SK-N-SH (cell line): ENCODE data around the gene LGR6. TPM values are rescaled to one million over a fixed set of nuclear protein-coding genes. Genes with fewer than 3 reads are reported as not detected.

Experiments used
- CTCF ChIA-PET: fragments of 300-600, 350-600 bp; formaldehyde crosslinking; extraction: SDS; loops from one replicate; lab custom pipeline; 2021; lab: Yijun Ruan, JAX
- POLR2A ChIA-PET: fragments of 350-600 bp; sonication (Branson Sonifier 250); formaldehyde crosslinking; extraction: SDS; loops from one replicate; lab custom pipeline; 2020; ENCODE audit warnings: antibody characterized with exemption, inconsistent platforms; lab: Yijun Ruan, JAX
- DNase-seq: peaks from one replicate; pipeline ENCODE4 v3.0.0; 2012
- H2AFZ ChIP-seq: fragments of 200-600 bp; sonication (generic); 2 replicates; pipeline ENCODE4 v1.8.1; 2016; ENCODE audit warnings: antibody characterized with exemption, mild to moderate bottlenecking, low read depth
- H3F3A ChIP-seq: fragments of 200-600 bp; sonication (generic); replicated peaks from 2 replicates; pipeline ENCODE3; 2016; ENCODE audit warnings: antibody characterized with exemption, mild to moderate bottlenecking; ENCODE audit not compliant: insufficient read depth
- H3K27ac ChIP-seq, 2 experiments: fragments of 200-500 bp in 1 of 2; fragments of 200-600 bp in 1 of 2; sonication (Bioruptor generic) in 1 of 2; sonication (generic), shearing (Covaris generic) in 1 of 2; 2 replicates each; pipeline versions ENCODE4 v1.5.1 to v1.6.1; 2014 to 2016; ENCODE audit warnings: low read depth in 2 of 2, inconsistent platforms in 1 of 2, low read length in 1 of 2, mild to moderate bottlenecking in 1 of 2, mixed read lengths in 1 of 2
- H3K27me3 ChIP-seq: fragments of 200-600 bp; sonication (generic), shearing (Covaris generic); 2 replicates; pipeline ENCODE4 v1.6.1; 2016; ENCODE audit warnings: mixed run types; ENCODE audit not compliant: insufficient read depth
- H3K36me3 ChIP-seq, 2 experiments: fragments of 200-500 bp in 1 of 2; fragments of 200-600 bp in 1 of 2; sonication (Bioruptor generic) in 1 of 2; sonication (generic) in 1 of 2; replicated peaks in 1 of 2; 2 replicates each; pipeline versions ENCODE3 to v1.5.1; 2014 to 2016; ENCODE audit warnings: low read length in 1 of 2, mild to moderate bottlenecking in 1 of 2; ENCODE audit not compliant: insufficient read depth in 2 of 2, control insufficient read depth in 1 of 2
- H3K4me1 ChIP-seq, 2 experiments: fragments of 200-500 bp in 1 of 2; fragments of 200-600 bp in 1 of 2; sonication (Bioruptor generic) in 1 of 2; sonication (generic), shearing (Covaris generic) in 1 of 2; 2 replicates each; pipeline versions ENCODE4 v1.5.1 to v1.6.1; 2014 to 2016; ENCODE audit warnings: low read depth in 1 of 2, low read length in 1 of 2, mixed run types in 1 of 2; ENCODE audit not compliant: insufficient read depth in 2 of 2, control insufficient read depth in 1 of 2
- H3K4me2 ChIP-seq: fragments of 200-600 bp; sonication (generic), shearing (Covaris generic); 2 replicates; pipeline ENCODE4 v1.6.1; 2017; ENCODE audit warnings: mixed run types
- H3K4me3 ChIP-seq, 2 experiments: fragments of 200-500 bp in 1 of 2; fragments of 200-600 bp in 1 of 2; sonication (Bioruptor generic) in 1 of 2; sonication (generic), shearing (Covaris generic) in 1 of 2; 2 replicates each; pipeline versions ENCODE4 v1.5.1 to v1.8.1; 2014 to 2016; ENCODE audit warnings: low read depth in 2 of 2, inconsistent platforms in 1 of 2, low read length in 1 of 2, mild to moderate bottlenecking in 1 of 2, mixed read lengths in 1 of 2, moderate library complexity in 1 of 2
- H3K79me2 ChIP-seq: fragments of 200-600 bp; sonication (generic); 2 replicates; pipeline ENCODE4 v1.8.1; 2017; ENCODE audit warnings: mild to moderate bottlenecking; ENCODE audit not compliant: insufficient read depth
- H3K9ac ChIP-seq: fragments of 200-600 bp; sonication (generic); 2 replicates; pipeline ENCODE4 v1.6.1; 2017; ENCODE audit warnings: mixed run types
- H3K9me2 ChIP-seq: fragments of 200-600 bp; sonication (generic); 2 replicates; pipeline ENCODE4 v1.6.1; 2017; ENCODE audit warnings: mixed run types
- H3K9me3 ChIP-seq: fragments of 200-600 bp; sonication (generic); 2 replicates; pipeline ENCODE4 v1.6.1; 2017; ENCODE audit warnings: mixed run types, mild to moderate bottlenecking, moderate library complexity
- H4K20me1 ChIP-seq: fragments of 200-600 bp; sonication (generic); 2 replicates; pipeline ENCODE4 v1.6.1; 2017; ENCODE audit warnings: mild to moderate bottlenecking, mixed run types; ENCODE audit not compliant: insufficient read depth
- CHD2 ChIP-seq: fragments of 150-350 bp; IDR thresholded peaks from 2 replicates; pipeline ENCODE4 v1.6.1; 2018; ENCODE audit warnings: low read length; ENCODE audit not compliant: partially characterized antibody
- ELF1 ChIP-seq: IDR thresholded peaks from 2 replicates; pipeline ENCODE4 v1.4.0; 2012
- EP300 ChIP-seq, 2 experiments: IDR thresholded peaks; 2 replicates each; pipeline versions ENCODE4 v1.4.0 to v1.6.1; 2012; ENCODE audit warnings: borderline replicate concordance in 1 of 2, low read depth in 1 of 2, low read length in 1 of 2
- EZH2phosphoT487 ChIP-seq: fragments of 200-600 bp; sonication (generic); IDR thresholded peaks from 2 replicates; pipeline ENCODE4 v1.6.1; 2017; ENCODE audit warnings: low read depth, mixed run types, mild to moderate bottlenecking, antibody characterized with exemption, moderate library complexity, borderline replicate concordance
- FOSL2 ChIP-seq: IDR thresholded peaks from 2 replicates; pipeline ENCODE4 v1.4.0; 2012; ENCODE audit warnings: low read depth, mild to moderate bottlenecking, moderate library complexity, borderline replicate concordance
- FOXM1 ChIP-seq: IDR thresholded peaks from 2 replicates; pipeline ENCODE4 v1.4.0; 2012; ENCODE audit warnings: low read depth, mild to moderate bottlenecking
- GATA2 ChIP-seq: sonication (generic); formaldehyde crosslinking; IDR thresholded peaks from 2 replicates; pipeline ENCODE4 v1.5.0; 2020; ENCODE audit warnings: mild to moderate bottlenecking, missing genetic modification reagents
- JUND ChIP-seq: IDR thresholded peaks from 2 replicates; pipeline ENCODE4 v1.4.0; 2012
- MEF2A ChIP-seq: IDR thresholded peaks from 2 replicates; pipeline ENCODE4 v1.4.0; 2012; ENCODE audit warnings: low read depth, borderline replicate concordance
- MXI1 ChIP-seq: IDR thresholded peaks from 2 replicates; pipeline ENCODE4 v1.6.1; 2012; ENCODE audit warnings: mild to moderate bottlenecking, low read depth, low read length, improper control_type of control experiment
- NFIC ChIP-seq: IDR thresholded peaks from 2 replicates; pipeline ENCODE4 v1.4.0; 2012; ENCODE audit warnings: borderline replicate concordance
- POLR2AphosphoS5 ChIP-seq: IDR thresholded peaks from 2 replicates; pipeline ENCODE4 v1.6.1; 2012; ENCODE audit warnings: low read depth, low read length
- RAD21 ChIP-seq: IDR thresholded peaks from 2 replicates; pipeline ENCODE4 v1.6.1; 2012; ENCODE audit warnings: mild to moderate bottlenecking, low read length
- RCOR1 ChIP-seq: fragments of 150-350 bp; IDR thresholded peaks from 2 replicates; pipeline ENCODE4 v1.6.1; 2017; ENCODE audit warnings: antibody characterized with exemption, low read length
- RFX5 ChIP-seq: IDR thresholded peaks from 2 replicates; pipeline ENCODE4 v1.6.1; 2012; ENCODE audit warnings: mild to moderate bottlenecking, improper control_type of control experiment, low read length
- RXRA ChIP-seq: IDR thresholded peaks from 2 replicates; pipeline ENCODE4 v1.4.0; 2012; ENCODE audit warnings: low read depth, mild to moderate bottlenecking, borderline replicate concordance
- SIN3A ChIP-seq: IDR thresholded peaks from 2 replicates; pipeline ENCODE4 v1.6.1; 2012; ENCODE audit warnings: low read depth, mild to moderate bottlenecking, low read length, moderate library complexity, borderline replicate concordance
- SMC3 ChIP-seq: IDR thresholded peaks from 2 replicates; pipeline ENCODE4 v1.6.1; 2012; ENCODE audit warnings: low read depth, low read length, improper control_type of control experiment
- TAF1 ChIP-seq: IDR thresholded peaks from 2 replicates; pipeline ENCODE4 v1.6.1; 2012; ENCODE audit warnings: low read depth, mild to moderate bottlenecking, low read length, moderate library complexity, borderline replicate concordance
- TCF12 ChIP-seq: IDR thresholded peaks from 2 replicates; pipeline ENCODE4 v1.4.0; 2012
- WGBS: methylation state at CpG from one replicate; pipeline ENCODE4 v1.1.6; 2017; ENCODE audit warnings: low lambda C conversion rate; 5-methylcytosine and 5-hydroxymethylcytosine counted together
- polyA plus RNA-seq, 3 experiments: library from polyadenylated mRNA; depleted of rRNA; stranded (reverse); fragments of >200 nt; gene quantifications; 2 replicates each; pipeline ENCODE4 v1.2.3, GENCODE V29; 2012
- TF ChIP-seq, protein P1 (sequence below): IDR thresholded peaks from 2 replicates; pipeline ENCODE4 v1.4.0; 2012; ENCODE audit warnings: low read depth
- TF ChIP-seq, protein P2 (sequence below): IDR thresholded peaks from 2 replicates; pipeline ENCODE4 v1.4.0; 2012; ENCODE audit warnings: low read depth, borderline replicate concordance
- TF ChIP-seq, protein P3 (sequence below): IDR thresholded peaks from 2 replicates; pipeline ENCODE4 v1.6.1; 2012; ENCODE audit warnings: mild to moderate bottlenecking, low read depth, low read length, moderate library complexity
- TF ChIP-seq, protein P4 (sequence below): IDR thresholded peaks from 2 replicates; pipeline ENCODE4 v1.4.0; 2012; ENCODE audit warnings: low read depth, borderline replicate concordance

Gene LGR6
- polyA plus RNA-seq, 1 of the 3 experiments (the other 2 are of a cell fraction) = 0.03 TPM

DNA sequence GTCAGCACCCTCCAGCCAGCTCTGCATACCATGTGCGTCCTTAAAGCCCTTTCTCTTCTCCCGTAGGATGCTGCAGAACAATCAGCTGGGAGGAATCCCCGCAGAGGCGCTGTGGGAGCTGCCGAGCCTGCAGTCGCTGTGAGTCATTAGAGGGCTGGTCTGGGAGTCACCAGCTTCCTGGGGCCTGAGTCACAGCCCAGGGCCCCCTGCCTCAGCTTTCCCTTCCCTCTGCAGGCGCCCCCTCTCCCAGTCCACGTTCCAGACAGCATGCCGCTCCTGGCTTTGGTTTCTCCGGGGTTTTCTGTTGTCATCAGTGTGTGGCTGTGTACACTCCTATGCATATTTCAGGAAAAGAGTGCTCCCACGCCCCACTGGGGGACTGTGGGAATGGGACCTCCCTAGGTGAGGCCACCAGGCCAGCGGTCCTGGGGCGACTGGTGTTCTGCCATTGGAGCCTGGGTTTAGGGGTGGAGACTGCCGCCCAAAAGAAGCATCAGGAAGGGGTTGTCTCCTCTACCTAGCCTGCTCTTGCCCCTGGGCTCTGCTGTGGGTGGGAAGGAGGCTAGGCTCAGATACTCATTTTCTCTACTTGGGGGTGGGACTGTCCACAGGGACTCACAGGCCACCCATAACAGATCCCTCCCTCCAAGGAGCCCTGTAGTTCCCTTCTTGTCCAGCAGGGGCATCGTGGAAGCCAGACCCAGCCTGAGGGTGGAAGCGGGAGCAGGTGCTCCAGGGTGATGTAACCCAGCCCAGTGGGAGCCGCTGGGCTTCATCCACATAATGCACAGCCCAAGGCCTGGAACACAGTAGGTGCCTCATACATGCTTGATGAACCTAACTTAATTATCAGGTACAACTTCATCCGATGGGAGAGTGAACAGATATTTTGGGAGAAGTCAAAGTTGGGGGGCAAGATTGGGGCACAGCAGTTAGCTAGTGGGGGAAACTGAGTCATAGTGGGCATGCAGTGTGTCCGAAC lies 42.5 kb downstream of the LGR6 start:
- Histone ChIP-seq H3K4me3 (peak overlapping the region; percentile 15 to 40; a peak in 2 of 4 replicates), H3K4me1 (peaks cover 12% of the 10 kb centered on the region in 2 experiments; a peak in 2 of 4 replicates), H3K27ac (peak overlapping the region in 1 of 2 experiments; percentile 93; a peak in 2 of 4 replicates), H3F3A (peaks cover 8% of the 10 kb centered on the region), H3K9me2 (no peaks in the 10 kb centered on the region), H3K79me2 (no peaks in the 10 kb centered on the region), H3K36me3 (no peaks in the 10 kb centered on the region), H3K27me3 (no peaks in the 10 kb centered on the region), H3K9me3 (no peaks in the 10 kb centered on the region), H3K4me2 (peak overlapping the region; percentile 79), H2AFZ (peak overlapping the region; percentile 57), H4K20me1 (no peaks in the 10 kb centered on the region), H3K9ac (peak overlapping the region; percentile 64; the same call in 1 of the 2 replicates)
- CTCF ChIA-PET = interaction anchor here (0.7 to 3.9 kb wide), 22 partner anchors 9 to 107 kb away, joined by 3 to 32 read pairs (median 6); partner anchors contain the start of gene LGR6
- POLR2A ChIA-PET = no interaction called here
- WGBS = 21% methylated on average over 16 of the region's 19 CpGs
- peak; percentile 87 for DNase-seq
- peak; percentile 99 for TF ChIP-seq JUND
- TF ChIP-seq SMC3 = 0 out of 2 replicates have a peak, but pooled peaks have one; percentile 11
- peak; percentile 57 for TF ChIP-seq NFIC
- TF ChIP-seq RXRA = peak; percentile 32; the same call in 1 of the 2 replicates
- peak; percentile 37; the same call in 1 of the 2 replicates for TF ChIP-seq MEF2A
- no peak for TF ChIP-seq FOXM1
- TF ChIP-seq, protein P1, sequence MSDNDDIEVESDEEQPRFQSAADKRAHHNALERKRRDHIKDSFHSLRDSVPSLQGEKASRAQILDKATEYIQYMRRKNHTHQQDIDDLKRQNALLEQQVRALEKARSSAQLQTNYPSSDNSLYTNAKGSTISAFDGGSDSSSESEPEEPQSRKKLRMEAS = peak; percentile 72
- TF ChIP-seq, protein P2, sequence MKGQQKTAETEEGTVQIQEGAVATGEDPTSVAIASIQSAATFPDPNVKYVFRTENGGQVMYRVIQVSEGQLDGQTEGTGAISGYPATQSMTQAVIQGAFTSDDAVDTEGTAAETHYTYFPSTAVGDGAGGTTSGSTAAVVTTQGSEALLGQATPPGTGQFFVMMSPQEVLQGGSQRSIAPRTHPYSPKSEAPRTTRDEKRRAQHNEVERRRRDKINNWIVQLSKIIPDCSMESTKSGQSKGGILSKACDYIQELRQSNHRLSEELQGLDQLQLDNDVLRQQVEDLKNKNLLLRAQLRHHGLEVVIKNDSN = 0 out of 2 replicates have a peak, but pooled peaks have one; percentile 38
- TF ChIP-seq POLR2AphosphoS5 = peak; percentile 62; the same call in 1 of the 2 replicates
- TF ChIP-seq RAD21 = peak; percentile 50
- TF ChIP-seq TCF12 = peak; percentile 87
- peak; percentile 100 for TF ChIP-seq FOSL2
- TF ChIP-seq GATA2 (CRISPR knock-in tag) = no peak
- TF ChIP-seq EP300 (IDR thresholded peaks at IDR 0.05; ENCODE audit: borderline replicate concordance in 1 of 2, low read depth in 1 of 2, low read length in 1 of 2) = peak in 1 of 2 experiments; percentile 87; a peak in 1 of 4 replicates
- 0 out of 2 replicates have a peak, but pooled peaks have one; percentile 7 for TF ChIP-seq RCOR1
- TF ChIP-seq RFX5 = no peak
- TF ChIP-seq, protein P3, sequence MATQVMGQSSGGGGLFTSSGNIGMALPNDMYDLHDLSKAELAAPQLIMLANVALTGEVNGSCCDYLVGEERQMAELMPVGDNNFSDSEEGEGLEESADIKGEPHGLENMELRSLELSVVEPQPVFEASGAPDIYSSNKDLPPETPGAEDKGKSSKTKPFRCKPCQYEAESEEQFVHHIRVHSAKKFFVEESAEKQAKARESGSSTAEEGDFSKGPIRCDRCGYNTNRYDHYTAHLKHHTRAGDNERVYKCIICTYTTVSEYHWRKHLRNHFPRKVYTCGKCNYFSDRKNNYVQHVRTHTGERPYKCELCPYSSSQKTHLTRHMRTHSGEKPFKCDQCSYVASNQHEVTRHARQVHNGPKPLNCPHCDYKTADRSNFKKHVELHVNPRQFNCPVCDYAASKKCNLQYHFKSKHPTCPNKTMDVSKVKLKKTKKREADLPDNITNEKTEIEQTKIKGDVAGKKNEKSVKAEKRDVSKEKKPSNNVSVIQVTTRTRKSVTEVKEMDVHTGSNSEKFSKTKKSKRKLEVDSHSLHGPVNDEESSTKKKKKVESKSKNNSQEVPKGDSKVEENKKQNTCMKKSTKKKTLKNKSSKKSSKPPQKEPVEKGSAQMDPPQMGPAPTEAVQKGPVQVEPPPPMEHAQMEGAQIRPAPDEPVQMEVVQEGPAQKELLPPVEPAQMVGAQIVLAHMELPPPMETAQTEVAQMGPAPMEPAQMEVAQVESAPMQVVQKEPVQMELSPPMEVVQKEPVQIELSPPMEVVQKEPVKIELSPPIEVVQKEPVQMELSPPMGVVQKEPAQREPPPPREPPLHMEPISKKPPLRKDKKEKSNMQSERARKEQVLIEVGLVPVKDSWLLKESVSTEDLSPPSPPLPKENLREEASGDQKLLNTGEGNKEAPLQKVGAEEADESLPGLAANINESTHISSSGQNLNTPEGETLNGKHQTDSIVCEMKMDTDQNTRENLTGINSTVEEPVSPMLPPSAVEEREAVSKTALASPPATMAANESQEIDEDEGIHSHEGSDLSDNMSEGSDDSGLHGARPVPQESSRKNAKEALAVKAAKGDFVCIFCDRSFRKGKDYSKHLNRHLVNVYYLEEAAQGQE = peak; percentile 62
- TF ChIP-seq MXI1 = no peak
- TF ChIP-seq ELF1 = no peak
- TF ChIP-seq SIN3A = peak; percentile 81; the same call in 1 of the 2 replicates
- TF ChIP-seq CHD2 = no peak
- TF ChIP-seq, protein P4, sequence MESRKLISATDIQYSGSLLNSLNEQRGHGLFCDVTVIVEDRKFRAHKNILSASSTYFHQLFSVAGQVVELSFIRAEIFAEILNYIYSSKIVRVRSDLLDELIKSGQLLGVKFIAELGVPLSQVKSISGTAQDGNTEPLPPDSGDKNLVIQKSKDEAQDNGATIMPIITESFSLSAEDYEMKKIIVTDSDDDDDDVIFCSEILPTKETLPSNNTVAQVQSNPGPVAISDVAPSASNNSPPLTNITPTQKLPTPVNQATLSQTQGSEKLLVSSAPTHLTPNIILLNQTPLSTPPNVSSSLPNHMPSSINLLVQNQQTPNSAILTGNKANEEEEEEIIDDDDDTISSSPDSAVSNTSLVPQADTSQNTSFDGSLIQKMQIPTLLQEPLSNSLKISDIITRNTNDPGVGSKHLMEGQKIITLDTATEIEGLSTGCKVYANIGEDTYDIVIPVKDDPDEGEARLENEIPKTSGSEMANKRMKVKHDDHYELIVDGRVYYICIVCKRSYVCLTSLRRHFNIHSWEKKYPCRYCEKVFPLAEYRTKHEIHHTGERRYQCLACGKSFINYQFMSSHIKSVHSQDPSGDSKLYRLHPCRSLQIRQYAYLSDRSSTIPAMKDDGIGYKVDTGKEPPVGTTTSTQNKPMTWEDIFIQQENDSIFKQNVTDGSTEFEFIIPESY = peak; percentile 44; the same call in 1 of the 2 replicates
- TF ChIP-seq EZH2phosphoT487 = no peak
- TF ChIP-seq TAF1 = peak; percentile 27; the same call in 1 of the 2 replicates
